Fibroblast of mammary gland (primary cell): ENCODE results near the gene GNB3.
"Not testable (repeated sequence)": the region's sequence is repeated elsewhere in the genome, so short reads cannot be mapped to it uniquely, and the experiment has no call there.

Experiments
- DNase-seq: peaks from one replicate; pipeline ENCODE4 v3.0.0-alpha.2; 2010; ENCODE audit warnings: low read depth
- H3K4me3 ChIP-seq: 2 replicates; pipeline ENCODE4 v1.5.1; 2011; ENCODE audit warnings: low read depth, mild to moderate bottlenecking, low read length, moderate library complexity; ENCODE audit not compliant: control insufficient read depth
- TF ChIP-seq, protein P1 (sequence below): conservative IDR thresholded peaks from 2 replicates; pipeline ENCODE4 v1.5.1; 2011; ENCODE audit warnings: low read depth, low read length, inconsistent platforms; ENCODE audit not compliant: control insufficient read depth, insufficient read depth

Gene GNB3

DNA sequence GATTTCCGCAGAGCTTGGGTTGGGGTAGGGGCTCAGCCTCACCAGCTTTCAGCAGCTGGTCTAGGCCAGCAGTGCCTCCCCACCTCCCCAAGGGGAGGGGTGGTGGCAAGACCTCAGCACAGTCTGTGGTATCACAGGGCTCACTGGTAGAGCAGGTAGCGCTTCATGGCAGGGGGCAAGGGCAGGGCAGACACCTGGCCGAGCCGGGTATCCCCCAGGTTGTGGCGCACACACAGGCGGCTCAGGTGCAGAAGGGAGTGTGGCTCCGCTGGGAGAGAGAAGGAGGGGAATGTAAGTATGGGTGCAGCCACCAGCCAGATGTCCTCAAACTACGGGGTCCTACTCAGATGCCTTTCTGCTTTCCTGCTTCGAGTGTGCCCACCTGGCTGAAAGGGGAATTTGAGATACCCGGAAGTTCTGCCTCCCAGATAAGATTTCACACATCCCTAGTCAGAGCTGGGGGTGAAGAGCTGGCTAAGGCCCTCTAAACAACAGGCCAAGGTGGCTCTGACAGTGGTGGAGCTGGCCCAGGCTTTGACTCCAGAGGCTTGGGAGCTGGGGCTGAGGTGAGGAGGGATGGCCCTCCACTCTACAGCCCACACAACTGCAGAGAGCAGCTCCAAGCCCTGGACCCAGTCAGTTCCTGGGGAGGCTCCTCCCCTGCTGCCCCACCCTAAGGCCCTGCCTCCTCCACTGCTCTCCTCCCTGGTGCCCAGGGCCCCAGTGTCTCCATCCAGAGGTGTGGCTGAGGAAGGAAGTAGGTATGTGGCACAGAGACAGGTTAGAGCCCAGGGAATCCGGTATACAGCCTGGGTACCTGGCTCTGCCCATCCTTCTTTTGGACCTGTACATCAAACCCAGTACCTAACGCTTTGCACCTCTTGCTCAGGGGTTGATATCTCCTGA lies 30.6 kb downstream of the GNB3 start:
- TF ChIP-seq, protein P1, sequence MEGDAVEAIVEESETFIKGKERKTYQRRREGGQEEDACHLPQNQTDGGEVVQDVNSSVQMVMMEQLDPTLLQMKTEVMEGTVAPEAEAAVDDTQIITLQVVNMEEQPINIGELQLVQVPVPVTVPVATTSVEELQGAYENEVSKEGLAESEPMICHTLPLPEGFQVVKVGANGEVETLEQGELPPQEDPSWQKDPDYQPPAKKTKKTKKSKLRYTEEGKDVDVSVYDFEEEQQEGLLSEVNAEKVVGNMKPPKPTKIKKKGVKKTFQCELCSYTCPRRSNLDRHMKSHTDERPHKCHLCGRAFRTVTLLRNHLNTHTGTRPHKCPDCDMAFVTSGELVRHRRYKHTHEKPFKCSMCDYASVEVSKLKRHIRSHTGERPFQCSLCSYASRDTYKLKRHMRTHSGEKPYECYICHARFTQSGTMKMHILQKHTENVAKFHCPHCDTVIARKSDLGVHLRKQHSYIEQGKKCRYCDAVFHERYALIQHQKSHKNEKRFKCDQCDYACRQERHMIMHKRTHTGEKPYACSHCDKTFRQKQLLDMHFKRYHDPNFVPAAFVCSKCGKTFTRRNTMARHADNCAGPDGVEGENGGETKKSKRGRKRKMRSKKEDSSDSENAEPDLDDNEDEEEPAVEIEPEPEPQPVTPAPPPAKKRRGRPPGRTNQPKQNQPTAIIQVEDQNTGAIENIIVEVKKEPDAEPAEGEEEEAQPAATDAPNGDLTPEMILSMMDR, result no peak
- H3K4me3 ChIP-seq, result peak overlapping the region; percentile 82
- no peak for DNase-seq

DNA sequence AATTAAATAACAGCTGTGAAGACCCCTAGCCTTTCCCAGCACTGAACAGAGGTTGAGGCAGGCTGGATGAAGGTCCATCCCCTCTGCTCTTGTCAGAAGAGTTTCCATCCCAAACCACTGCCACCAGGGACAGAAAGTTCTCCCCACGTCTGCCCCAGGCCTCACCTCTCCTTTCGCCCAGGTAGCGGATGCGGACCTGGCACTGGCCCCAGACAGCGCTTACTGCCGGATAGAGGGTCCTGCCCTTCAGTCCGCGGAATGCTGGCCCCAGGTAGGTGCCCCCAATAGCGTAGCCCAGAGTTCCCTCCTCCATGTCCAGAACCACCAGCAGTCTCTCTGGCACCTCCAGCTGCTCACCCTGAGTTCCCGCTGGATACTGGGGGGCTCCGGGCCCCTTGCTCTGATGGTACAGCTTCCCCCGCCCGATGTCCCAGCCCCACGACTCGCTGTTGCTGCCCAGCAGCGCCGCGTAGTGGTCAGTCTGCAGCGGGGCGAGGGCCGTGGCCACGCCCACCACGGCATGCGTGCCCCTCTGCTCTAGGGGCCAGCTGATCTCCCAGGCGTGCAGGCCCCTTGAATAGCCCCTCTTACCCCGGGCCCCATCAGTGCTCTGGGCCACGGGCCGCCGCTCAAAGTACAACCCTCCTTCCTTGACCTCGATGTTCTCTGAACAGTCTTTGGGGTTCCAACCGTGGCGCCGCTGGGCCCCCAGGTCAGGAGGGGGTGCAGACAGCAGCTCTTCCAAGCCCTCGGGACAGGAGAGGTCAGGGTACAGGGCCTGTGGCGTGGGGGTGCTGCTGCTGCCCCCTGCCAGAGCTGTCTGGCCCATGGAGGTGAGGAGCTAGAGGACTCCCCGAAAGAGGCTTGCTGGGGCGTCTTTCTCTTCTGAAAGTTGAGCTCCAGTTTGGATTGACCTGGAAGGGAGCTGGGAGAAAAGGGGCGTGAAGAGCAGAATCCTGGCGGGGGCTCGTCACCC lies 31.6 kb downstream of the GNB3 start:
- TF ChIP-seq, protein P1, result peak; percentile 85
- peak; percentile 62 for DNase-seq
- H3K4me3 ChIP-seq, result peak overlapping the region; percentile 82

DNA sequence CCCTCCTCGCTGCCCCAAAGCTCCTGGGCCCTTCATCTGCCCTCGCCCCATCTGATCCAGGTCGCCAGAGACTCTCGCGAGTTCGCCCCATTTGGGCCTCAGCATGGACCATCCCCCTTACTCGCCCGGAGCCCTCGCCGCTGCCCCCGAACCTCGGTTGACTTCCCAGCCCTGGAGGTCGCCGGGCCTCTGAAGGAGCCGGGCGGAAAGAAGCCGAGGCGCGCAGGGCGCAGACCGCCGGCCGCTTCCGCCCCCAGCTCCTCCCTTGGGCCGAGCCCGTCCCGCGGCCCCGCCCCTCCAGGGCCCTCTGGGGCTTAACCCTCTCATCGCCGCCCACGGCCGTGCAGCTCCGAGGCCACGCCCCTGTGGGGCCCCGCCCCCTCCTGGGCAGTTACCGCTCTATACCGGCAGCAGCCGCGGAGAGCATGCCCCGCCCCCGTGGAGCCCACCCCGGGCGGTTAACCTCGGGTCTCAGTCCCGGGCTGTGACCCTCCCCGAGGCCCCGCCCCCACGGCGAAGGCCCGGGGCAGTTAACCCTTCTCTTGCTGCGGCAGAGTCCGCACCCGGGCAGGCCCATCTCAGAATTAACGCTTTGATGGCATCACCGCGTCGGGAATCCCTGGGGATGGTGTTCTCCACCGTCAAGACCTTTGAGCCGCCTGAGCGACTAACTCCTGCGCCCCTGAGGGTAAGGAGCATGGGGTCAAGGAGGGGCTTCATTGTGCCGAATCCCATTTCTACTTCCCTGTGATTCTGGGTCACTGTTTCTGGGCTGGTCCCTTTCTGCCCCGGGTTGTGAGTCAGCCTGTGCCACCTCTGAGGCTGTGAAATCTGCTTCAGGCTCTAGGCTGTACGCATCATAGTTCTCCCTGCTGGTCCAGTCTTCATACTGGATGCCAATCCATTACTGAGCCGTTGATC lies 32.6 kb downstream of the GNB3 start, which contains the start of gene SPSB2:
Gene SPSB2 (minus strand): TSS at position 210 of the 921 bp plus-strand sequence. CDS start 402 bp downstream, outside the sequence.
- TF ChIP-seq, protein P1, result no peak
- H3K4me3 ChIP-seq, result peak within 1 kb of the TSS; percentile 82
- peak; percentile 92 for DNase-seq

DNA sequence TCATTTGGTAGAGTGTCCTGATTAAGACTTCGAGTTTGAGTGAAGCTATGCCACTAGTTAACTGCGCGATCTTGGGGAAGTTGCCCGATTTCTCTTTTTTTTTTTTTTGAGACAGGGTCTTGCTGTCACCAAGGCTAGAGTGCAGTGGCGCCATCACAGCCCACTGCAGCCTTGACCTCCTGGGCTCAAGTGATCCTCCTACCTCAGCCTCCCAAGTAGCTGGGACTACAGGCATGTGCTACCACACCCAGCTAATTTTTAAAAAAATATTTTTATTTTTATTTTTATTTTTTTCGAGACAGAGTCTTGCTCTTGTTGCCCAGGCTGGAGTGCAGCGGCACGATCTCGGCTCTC lies 33.3 kb downstream of the GNB3 start:
- peak overlapping the region; percentile 82 for H3K4me3 ChIP-seq
- not testable (repeated sequence) for DNase-seq

DNA sequence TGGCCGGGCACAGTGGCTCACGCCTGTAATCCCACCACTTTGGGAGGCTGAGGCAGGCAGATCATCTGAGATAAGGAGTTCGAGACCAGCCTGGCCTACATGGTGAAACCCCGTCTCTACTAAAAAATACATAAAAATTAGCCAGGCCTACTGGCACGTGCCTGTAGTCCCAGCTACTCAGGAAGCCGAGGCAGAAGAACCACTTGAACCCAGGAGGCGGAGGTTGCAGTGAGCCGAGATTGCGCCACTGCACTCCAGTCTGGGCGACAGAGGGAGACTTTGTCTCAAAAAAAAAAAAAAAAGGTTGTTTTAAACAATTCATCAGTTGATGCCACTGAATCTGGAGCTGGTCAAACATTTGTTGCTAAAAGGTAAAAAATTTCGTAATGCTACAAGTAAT lies 39.1 kb downstream of the GNB3 start:
- not testable (repeated sequence) for DNase-seq, H3K4me3 ChIP-seq

DNA sequence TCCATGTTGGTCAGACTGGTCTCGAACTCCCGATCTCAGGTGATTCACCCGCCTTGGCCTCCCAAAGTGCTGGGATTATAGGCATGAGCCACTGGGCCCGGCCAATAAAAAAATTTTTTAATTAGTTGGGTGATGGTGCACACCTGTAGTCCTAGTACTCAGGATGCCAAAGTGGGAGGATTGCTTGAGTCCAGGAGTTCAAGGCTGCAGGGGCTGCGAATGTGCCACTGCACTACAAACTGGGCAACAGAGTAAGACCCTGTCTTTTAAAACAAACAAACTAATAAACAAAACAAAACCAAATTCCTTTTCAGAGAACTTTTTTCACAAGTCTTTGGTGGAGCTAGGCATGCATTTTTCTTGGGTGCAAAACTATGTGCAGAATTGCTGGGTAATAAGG lies 42.5 kb downstream of the GNB3 start:
- TF ChIP-seq, protein P1, result no peak
- H3K4me3 ChIP-seq, result no peak overlapping the region

DNA sequence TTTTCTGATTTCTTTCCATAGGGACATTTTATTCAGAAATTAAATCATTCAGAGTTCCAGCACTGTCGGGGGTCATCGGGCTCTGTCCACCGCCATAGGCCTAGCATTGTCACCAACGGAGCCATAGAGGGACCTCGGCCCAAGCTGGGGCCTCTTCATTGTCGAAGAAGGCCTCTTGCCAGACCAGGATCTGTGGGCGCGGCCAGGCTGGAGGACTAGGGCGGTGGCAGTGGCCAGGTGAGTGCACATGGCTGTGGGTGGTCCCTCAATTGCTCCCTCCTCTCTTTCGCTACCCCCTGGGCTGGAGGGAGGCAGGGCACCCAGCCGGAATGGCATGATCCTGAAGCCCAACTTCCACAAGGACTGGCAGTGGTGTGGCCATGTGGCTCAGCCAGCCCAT lies 43.0 kb downstream of the GNB3 start:
- H3K4me3 ChIP-seq, result no peak overlapping the region
- no peak for DNase-seq
- TF ChIP-seq, protein P1, result no peak

More for the DNA sequence above, 42.5 kb downstream of the GNB3 start:
- no peak for DNase-seq
